Measurements from ENCODE around the gene ARHGEF11. TPM values are rescaled to one million over a fixed set of nuclear protein-coding genes. Genes with fewer than 3 reads are reported as not detected.
A peak's percentile ranks its signal among the peaks of the same experiment; 100 is the strongest.

Gene ARHGEF11
- total RNA-seq, 1 experiment from 2014 or later, result 23.8 TPM

GRCh38 chr1:156908541-156908940 lies 137.0 kb downstream of the ARHGEF11 start:
- in situ Hi-C loops (cut with HindIII; ENCODE audit: low pct_unique_long_range_greater_than_20kb, low sequenced_read_pairs), result no loop called here
- no peak for DNase-seq (ENCODE audit: low read depth)

GRCh38 chr1:156906206-156906906 lies 139.2 kb downstream of the ARHGEF11 start:
- DNase-seq (ENCODE audit: low read depth), result no peak
- in situ Hi-C loops (cut with HindIII; ENCODE audit: low pct_unique_long_range_greater_than_20kb, low sequenced_read_pairs), result no loop called here

- in situ Hi-C loops (cut with HindIII; ENCODE audit: low pct_unique_long_range_greater_than_20kb, low sequenced_read_pairs), result no loop called here
- DNase-seq (ENCODE audit: low read depth), result no peak
Measured at GRCh38 chr1:156905651-156906050, 139.9 kb downstream of the ARHGEF11 start.

GRCh38 chr1:156905176-156905575 lies 140.4 kb downstream of the ARHGEF11 start:
- in situ Hi-C loops (cut with HindIII; ENCODE audit: low pct_unique_long_range_greater_than_20kb, low sequenced_read_pairs), result no loop called here
- no peak for DNase-seq (ENCODE audit: low read depth)

GRCh38 chr1:156904187-156904959 lies 141.2 kb downstream of the ARHGEF11 start:
- in situ Hi-C loops (cut with HindIII; ENCODE audit: low pct_unique_long_range_greater_than_20kb, low sequenced_read_pairs), result no loop called here
- no peak for DNase-seq (ENCODE audit: low read depth)

- in situ Hi-C loops (cut with HindIII; ENCODE audit: low pct_unique_long_range_greater_than_20kb, low sequenced_read_pairs), result no loop called here
- DNase-seq (ENCODE audit: low read depth), result no peak
Measured at GRCh38 chr1:156903328-156904091, 142.0 kb downstream of the ARHGEF11 start.

- in situ Hi-C loops (cut with HindIII; ENCODE audit: low pct_unique_long_range_greater_than_20kb, low sequenced_read_pairs), result no loop called here
- no peak for DNase-seq (ENCODE audit: low read depth)
Measured at GRCh38 chr1:156901966-156902915, 143.3 kb downstream of the ARHGEF11 start.

GRCh38 chr1:156901590-156901900 lies 144.0 kb downstream of the ARHGEF11 start:
- DNase-seq (ENCODE audit: low read depth), result no peak
- in situ Hi-C loops (cut with HindIII; ENCODE audit: low pct_unique_long_range_greater_than_20kb, low sequenced_read_pairs), result no loop called here

- no peak for DNase-seq (ENCODE audit: low read depth)
- in situ Hi-C loops (cut with HindIII; ENCODE audit: low pct_unique_long_range_greater_than_20kb, low sequenced_read_pairs), result no loop called here
Measured at GRCh38 chr1:156900896-156901589, 144.5 kb downstream of the ARHGEF11 start.

- DNase-seq (ENCODE audit: low read depth), result no peak
- in situ Hi-C loops (cut with HindIII; ENCODE audit: low pct_unique_long_range_greater_than_20kb, low sequenced_read_pairs), result no loop called here
Measured at GRCh38 chr1:156899956-156900718, 145.4 kb downstream of the ARHGEF11 start.

- in situ Hi-C loops (cut with HindIII; ENCODE audit: low pct_unique_long_range_greater_than_20kb, low sequenced_read_pairs), result no loop called here
- DNase-seq (ENCODE audit: low read depth), result no peak
Measured at GRCh38 chr1:156898971-156899664, 146.4 kb downstream of the ARHGEF11 start.

GRCh38 chr1:156898161-156898566 lies 147.4 kb downstream of the ARHGEF11 start:
- in situ Hi-C loops (cut with HindIII; ENCODE audit: low pct_unique_long_range_greater_than_20kb, low sequenced_read_pairs), result no loop called here
- no peak for DNase-seq (ENCODE audit: low read depth)

- in situ Hi-C loops (cut with HindIII; ENCODE audit: low pct_unique_long_range_greater_than_20kb, low sequenced_read_pairs), result no loop called here
- no peak for DNase-seq (ENCODE audit: low read depth)
Measured at GRCh38 chr1:156897078-156897825, 148.3 kb downstream of the ARHGEF11 start.

- in situ Hi-C loops (cut with HindIII; ENCODE audit: low pct_unique_long_range_greater_than_20kb, low sequenced_read_pairs), result no loop called here
- DNase-seq (ENCODE audit: low read depth), result peak; percentile 88
Measured at GRCh38 chr1:156896490-156897033, 149.0 kb downstream of the ARHGEF11 start.

- in situ Hi-C loops (cut with HindIII; ENCODE audit: low pct_unique_long_range_greater_than_20kb, low sequenced_read_pairs), result no loop called here
- DNase-seq (ENCODE audit: low read depth), result no peak
Measured at GRCh38 chr1:156895927-156896326, 149.6 kb downstream of the ARHGEF11 start.

- no peak for DNase-seq (ENCODE audit: low read depth)
Measured at GRCh38 chr1:156895455-156895812, 150.1 kb downstream of the ARHGEF11 start.

More at GRCh38 chr1:156895455-156895812, 150.1 kb downstream of the ARHGEF11 start:
- in situ Hi-C loops (cut with HindIII; ENCODE audit: low pct_unique_long_range_greater_than_20kb, low sequenced_read_pairs), result no loop called here

Measured in Caki2 (cell line).